GM23248 (cell line): Measurements from ENCODE around the gene MICB. TPM values are rescaled to one million over a fixed set of nuclear protein-coding genes. Genes with fewer than 3 reads are reported as not detected.

ENCODE experiments used
- DNase-seq: peaks from one replicate; pipeline ENCODE4 v3.0.0-alpha.2; 2015
- H2AFZ ChIP-seq: fragments of 200-600 bp; sonication (generic); 2 replicates; pipeline ENCODE4 v1.6.1; 2016; ENCODE audit warnings: antibody characterized with exemption
- H3F3A ChIP-seq: fragments of 200-600 bp; sonication (generic); 2 replicates; pipeline ENCODE4 v1.6.1; 2016; ENCODE audit warnings: mild to moderate bottlenecking, antibody characterized with exemption, mixed run types; ENCODE audit not compliant: insufficient read depth
- H3K27ac ChIP-seq: fragments of 200-600 bp; sonication (generic); 2 replicates; pipeline ENCODE4 v1.5.1; 2016; ENCODE audit warnings: mild to moderate bottlenecking
- H3K27me3 ChIP-seq: fragments of 200-600 bp; sonication (generic); replicated peaks from 2 replicates; pipeline ENCODE4 v1.6.1; 2016; ENCODE audit warnings: mild to moderate bottlenecking; ENCODE audit not compliant: insufficient read depth
- H3K36me3 ChIP-seq: fragments of 200-600 bp; sonication (generic); 2 replicates; pipeline ENCODE4 v1.6.1; 2016; ENCODE audit warnings: low read depth, mild to moderate bottlenecking
- H3K4me1 ChIP-seq: fragments of 200-600 bp; sonication (generic); 2 replicates; pipeline ENCODE4 v1.6.1; 2016; ENCODE audit warnings: mild to moderate bottlenecking; ENCODE audit not compliant: insufficient read depth
- H3K4me2 ChIP-seq: fragments of 200-600 bp; sonication (generic); one replicate; pipeline ENCODE4 v1.6.1; 2016; ENCODE audit warnings: mild to moderate bottlenecking; ENCODE audit not compliant: unreplicated experiment
- H3K4me3 ChIP-seq: fragments of 200-600 bp; sonication (generic); 2 replicates; pipeline ENCODE4 v1.5.1; 2016; ENCODE audit warnings: mild to moderate bottlenecking
- H3K79me2 ChIP-seq: fragments of 200-600 bp; sonication (generic); 2 replicates; pipeline ENCODE4 v1.6.1; 2016; ENCODE audit warnings: mild to moderate bottlenecking; ENCODE audit not compliant: insufficient read depth
- H3K9ac ChIP-seq: fragments of 200-600 bp; sonication (generic); 2 replicates; pipeline ENCODE4 v1.6.1; 2016; ENCODE audit warnings: mild to moderate bottlenecking
- H3K9me2 ChIP-seq: fragments of 200-600 bp; sonication (generic); 2 replicates; pipeline ENCODE4 v1.6.1; 2016; ENCODE audit warnings: mixed run types, mild to moderate bottlenecking, moderate library complexity; ENCODE audit not compliant: insufficient read depth
- H3K9me3 ChIP-seq: fragments of 200-600 bp; sonication (generic); one replicate; pipeline ENCODE4 v1.6.1; 2017; ENCODE audit warnings: low read depth
- H4K20me1 ChIP-seq: fragments of 200-600 bp; sonication (generic); 2 replicates; pipeline ENCODE4 v1.6.0; 2016; ENCODE audit not compliant: insufficient read depth
- EZH2 ChIP-seq: fragments of 200-600 bp; sonication (generic); IDR thresholded peaks from 2 replicates; pipeline ENCODE4 v1.6.1; 2018; ENCODE audit warnings: antibody characterized with exemption, mild to moderate bottlenecking; ENCODE audit not compliant: insufficient read depth, poor library complexity, severe bottlenecking
- EZH2phosphoT487 ChIP-seq: fragments of 200-600 bp; sonication (generic); IDR thresholded peaks from 2 replicates; pipeline ENCODE4 v1.6.1; 2018; ENCODE audit warnings: antibody characterized with exemption, moderate library complexity, mild to moderate bottlenecking, low read depth; ENCODE audit not compliant: insufficient read depth
- WGBS, 2 experiments: methylation state at CpG; one replicate each; pipeline ENCODE4 v1.1.6; 2015 to 2017; ENCODE audit warnings: low lambda C conversion rate in 2 of 2, low coverage in 1 of 2; ENCODE audit errors: missing lambda C conversion rate in 2 of 2; 5-methylcytosine and 5-hydroxymethylcytosine counted together
- in situ Hi-C: fragments of 300-500 bp; cut with MboI; formaldehyde crosslinking; loops from 2 replicates; pipeline ENCODE4 v1.15.0; 2020
- polyA plus RNA-seq: library from polyadenylated mRNA; unstranded; fragments of >200 nt; fragmentation: Nextera tagmentation; extraction: Ambion mirVana; gene quantifications from 2 replicates; pipeline ENCODE4 v1.2.1, GENCODE V29; 2016
- total RNA-seq: library from RNA; depleted of rRNA; stranded (reverse); fragments of >200 nt; shearing (Covaris generic); gene quantifications from 2 replicates; pipeline ENCODE4 v1.2.3, GENCODE V29; 2014

Gene MICB
- total and polyA plus RNA-seq, 2 experiments from 2014 or later: 4.1 to 4.2 TPM

GRCh38 chr6:31473244-31473643, 24.7 kb upstream of the MICB start:
- Histone ChIP-seq H3F3A (0 out of 2 replicates have a peak, but pooled peaks cover 9% of the 10 kb centered on the region), H4K20me1 (no peaks in the 10 kb centered on the region), H3K27me3 (no peaks in the 10 kb centered on the region), H3K4me3 (no peak overlapping the region), H3K36me3 (no peaks in the 10 kb centered on the region), H2AFZ (no peak overlapping the region), H3K9me3 (no peaks in the 10 kb centered on the region), H3K9me2 (no peaks in the 10 kb centered on the region), H3K4me1 (peaks cover 10% of the 10 kb centered on the region; the same call in 1 of the 2 replicates), H3K4me2 (no peak overlapping the region), H3K27ac (no peak overlapping the region), H3K9ac (no peak overlapping the region), H3K79me2 (no peaks in the 10 kb centered on the region)
- in situ Hi-C loops: no loop called here
- 53 to 57% methylated on average over 4 of the region's 4 CpGs for WGBS, 2 experiments
- TF ChIP-seq EZH2phosphoT487: no peak
- TF ChIP-seq EZH2: no peak
- no peak for DNase-seq

- no peak overlapping the region for H3K4me2 ChIP-seq
- no peaks in the 10 kb centered on the region for H4K20me1 ChIP-seq
- H3K27me3 ChIP-seq: no peaks in the 10 kb centered on the region
- H3K9me2 ChIP-seq: no peaks in the 10 kb centered on the region
- peak overlapping the region; percentile 51 for H3K27ac ChIP-seq
- no peak overlapping the region for H2AFZ ChIP-seq
- no peaks in the 10 kb centered on the region for H3K79me2 ChIP-seq
- no peak overlapping the region for H3K4me3 ChIP-seq
- H3K9ac ChIP-seq: no peak overlapping the region
- no peaks in the 10 kb centered on the region for H3K9me3 ChIP-seq
- in situ Hi-C loops: no loop called here
- H3K36me3 ChIP-seq: no peaks in the 10 kb centered on the region
- H3K4me1 ChIP-seq: peaks cover 10% of the 10 kb centered on the region; the same call in 1 of the 2 replicates
- DNase-seq: peak; percentile 70
- WGBS, 2 experiments: 42 to 47% methylated on average over 8 of the region's 8 CpGs
- no peak for TF ChIP-seq EZH2
- TF ChIP-seq EZH2phosphoT487: no peak
- 0 out of 2 replicates have a peak, but pooled peaks cover 9% of the 10 kb centered on the region for H3F3A ChIP-seq
Measured at GRCh38 chr6:31473780-31474761, 23.9 kb upstream of the MICB start.

GRCh38 chr6:31474871-31475286, 23.1 kb upstream of the MICB start:
- no peak overlapping the region for H3K4me2 ChIP-seq
- no peak overlapping the region for H3K9ac ChIP-seq
- no peaks in the 10 kb centered on the region for H3K9me2 ChIP-seq
- no peaks in the 10 kb centered on the region for H3K36me3 ChIP-seq
- H3K79me2 ChIP-seq: no peaks in the 10 kb centered on the region
- H3K27me3 ChIP-seq: no peaks in the 10 kb centered on the region
- no peak overlapping the region for H3K4me3 ChIP-seq
- no peak for DNase-seq
- WGBS, 2 experiments: 61 to 72% methylated on average over 6 of the region's 6 CpGs
- H2AFZ ChIP-seq: no peak overlapping the region
- peaks cover 10% of the 10 kb centered on the region; the same call in 1 of the 2 replicates for H3K4me1 ChIP-seq
- no peak overlapping the region for H3K27ac ChIP-seq
- H4K20me1 ChIP-seq: no peaks in the 10 kb centered on the region
- no peak for TF ChIP-seq EZH2phosphoT487
- no peak for TF ChIP-seq EZH2
- in situ Hi-C loops: no loop called here
- H3K9me3 ChIP-seq: no peaks in the 10 kb centered on the region
- H3F3A ChIP-seq: 0 out of 2 replicates have a peak, but pooled peaks cover 9% of the 10 kb centered on the region

- H3K4me1 ChIP-seq: peaks cover 10% of the 10 kb centered on the region; the same call in 1 of the 2 replicates
- 55 to 56% methylated on average over 7 of the region's 7 CpGs for WGBS, 2 experiments
- H3K9me2 ChIP-seq: no peaks in the 10 kb centered on the region
- H3K27ac ChIP-seq: no peak overlapping the region
- DNase-seq: no peak
- H3K9me3 ChIP-seq: no peaks in the 10 kb centered on the region
- H3K36me3 ChIP-seq: no peaks in the 10 kb centered on the region
- no peak overlapping the region for H3K4me3 ChIP-seq
- H3F3A ChIP-seq: 0 out of 2 replicates have a peak, but pooled peaks cover 9% of the 10 kb centered on the region
- H4K20me1 ChIP-seq: no peaks in the 10 kb centered on the region
- H3K4me2 ChIP-seq: no peak overlapping the region
- no peaks in the 10 kb centered on the region for H3K27me3 ChIP-seq
- H3K79me2 ChIP-seq: no peaks in the 10 kb centered on the region
- H3K9ac ChIP-seq: no peak overlapping the region
- in situ Hi-C loops: no loop called here
- TF ChIP-seq EZH2phosphoT487 (no peak), EZH2 (no peak)
- no peak overlapping the region for H2AFZ ChIP-seq
Measured at GRCh38 chr6:31476515-31477139, 21.3 kb upstream of the MICB start.
